ENCODE measurements around the gene CNPY1.

DNA sequence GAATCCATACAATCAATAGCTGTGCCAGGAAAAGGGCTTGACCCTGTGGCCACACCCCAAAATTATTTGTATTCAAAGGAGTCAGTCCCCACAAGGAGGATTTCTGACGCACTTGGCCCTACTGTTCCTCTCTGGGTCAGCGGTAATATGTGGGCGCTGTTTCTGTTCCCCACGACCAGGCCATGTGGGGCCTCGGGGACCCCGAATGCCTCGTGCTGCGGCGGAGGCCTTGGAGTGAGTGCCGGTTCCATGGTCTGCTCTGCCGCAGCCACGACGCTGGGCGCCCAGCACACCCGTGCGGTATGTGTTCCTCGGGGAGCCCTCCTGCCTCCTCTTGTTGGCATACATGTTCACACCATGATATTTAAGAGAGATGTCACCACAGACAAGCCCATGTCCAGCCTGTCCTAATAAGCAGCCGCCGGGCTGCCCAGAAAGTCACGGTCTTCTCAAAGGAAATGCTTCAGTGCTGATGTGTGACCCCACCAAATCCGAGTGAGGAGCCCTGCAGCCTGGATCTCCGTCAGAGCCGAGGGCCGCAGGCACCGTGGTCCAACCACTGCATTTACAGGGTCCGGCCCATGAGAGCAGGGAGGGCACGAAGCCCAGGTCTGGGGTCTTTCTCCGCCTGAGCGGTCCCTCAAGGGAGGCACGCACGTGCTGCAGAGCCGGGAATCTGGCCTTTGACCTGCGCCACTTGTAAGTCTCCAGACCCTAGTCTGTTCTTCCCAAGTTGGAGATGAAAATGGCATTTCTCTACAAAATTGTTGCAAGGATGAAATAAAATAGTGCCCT, 52.4 kb downstream of the CNPY1 start:
- TF ChIP-seq POLR2A (IDR thresholded peaks at IDR 0.05) (no peak), EP300 (IDR thresholded peaks at IDR 0.05) (no peak)

Measured in suprapubic skin (tissue), 2 donors.